ENCODE measurements around the gene RASGRP2. TPM values are rescaled to one million over a fixed set of nuclear protein-coding genes. Genes with fewer than 3 reads are reported as not detected.

Gene RASGRP2
- total and polyA plus RNA-seq, 2 donors (not counting 3 experiments of a cell fraction or from before 2014, with no cell fraction given) = 1.2 to 2.3 TPM

DNA sequence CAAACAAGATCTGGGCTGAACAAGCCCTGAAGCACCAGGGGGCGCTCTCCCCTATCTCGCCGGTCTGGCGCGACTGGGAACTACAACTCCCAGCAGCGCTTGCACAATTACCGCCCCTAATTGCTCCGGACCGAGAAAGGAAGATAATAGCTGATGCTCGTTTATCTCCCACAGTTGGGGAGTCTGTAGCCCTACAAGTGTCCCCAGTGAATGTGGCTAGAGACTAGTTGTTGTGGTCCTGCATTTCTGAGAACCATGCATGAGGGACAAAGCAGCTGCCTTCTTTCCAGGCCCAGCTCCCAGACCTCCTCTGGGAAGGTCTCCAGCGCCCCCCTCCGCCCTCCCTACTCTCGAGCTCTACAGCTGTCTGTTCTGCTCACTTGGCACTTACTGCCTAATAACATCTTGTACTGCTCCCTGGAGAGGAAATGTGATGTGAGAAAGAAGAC, 55.4 kb downstream of the RASGRP2 start:
- H4K20me1 ChIP-seq (replicated peaks; ENCODE audit: control insufficient read depth, extremely low read depth, insufficient read depth, low read length) = no peaks in the 10 kb centered on the region
- ChIA-PET POLR2A (no interaction called here), CTCF (interaction anchor here (0.7 to 2.1 kb wide), 36 partner anchors 8 to 334 kb away, joined by 3 to 31 read pairs (median 6); partner anchors contain the start of genes NRXN2 and RASGRP2)
- no TSS peak for BruUV-seq (replicated peaks)
- peak overlapping the region; percentile 45 for H2AFZ ChIP-seq (ENCODE audit: low read depth, low read length)
- peak; percentile 92 for FAIRE-seq
- peaks cover 11 to 19% of the 10 kb centered on the region in 2 experiments for H3K27me3 ChIP-seq (ENCODE audit: control insufficient read depth in 2 of 2, insufficient read depth in 2 of 2, low read length in 2 of 2)
- dilution Hi-C loops (cut with MboI; ENCODE audit: extremely low pct_ligation_motif_present, low sequenced_read_pairs) (no loop called here), intact Hi-C loops (cut with micrococcal nuclease) (loop anchor here (1.0 kb wide), 2 partner anchors 35 to 54 kb away; partner anchors contain the start of gene NRXN2)
- no peaks in the 10 kb centered on the region for H3K9me1 ChIP-seq (replicated peaks; ENCODE audit: control insufficient read depth, extremely low read depth, insufficient read depth, low read length)
- H3K79me2 ChIP-seq (ENCODE audit: control insufficient read depth, insufficient read depth, low read length) = no peaks in the 10 kb centered on the region
- H3K9ac ChIP-seq (replicated peaks; ENCODE audit: extremely low read depth, insufficient read depth, low read length) = no peak overlapping the region
- TF ChIP-seq POLR2AphosphoS5 (IDR thresholded peaks at IDR 0.05; ENCODE audit: insufficient read depth, low read depth, low read length) (no peak), EZH2 (IDR thresholded peaks at IDR 0.05; ENCODE audit: borderline replicate concordance, low read depth, low read length, severe bottlenecking) (no peak), POLR2A (IDR thresholded peaks at IDR 0.05; ENCODE audit: low read depth, low read length) (no peak), JUN (IDR thresholded peaks at IDR 0.05; ENCODE audit: borderline replicate concordance, insufficient read depth, insufficient read length, low read depth) (no peak), GATA2 (IDR thresholded peaks at IDR 0.05; ENCODE audit: insufficient read depth, insufficient read length, low read depth, low read length) (no peak), MYC (IDR thresholded peaks at IDR 0.05; ENCODE audit: low read depth, low read length) (no peak), FOS (IDR thresholded peaks at IDR 0.05; ENCODE audit: borderline replicate concordance, insufficient read depth, low read length) (no peak)
- TF ChIP-seq, protein P1, sequence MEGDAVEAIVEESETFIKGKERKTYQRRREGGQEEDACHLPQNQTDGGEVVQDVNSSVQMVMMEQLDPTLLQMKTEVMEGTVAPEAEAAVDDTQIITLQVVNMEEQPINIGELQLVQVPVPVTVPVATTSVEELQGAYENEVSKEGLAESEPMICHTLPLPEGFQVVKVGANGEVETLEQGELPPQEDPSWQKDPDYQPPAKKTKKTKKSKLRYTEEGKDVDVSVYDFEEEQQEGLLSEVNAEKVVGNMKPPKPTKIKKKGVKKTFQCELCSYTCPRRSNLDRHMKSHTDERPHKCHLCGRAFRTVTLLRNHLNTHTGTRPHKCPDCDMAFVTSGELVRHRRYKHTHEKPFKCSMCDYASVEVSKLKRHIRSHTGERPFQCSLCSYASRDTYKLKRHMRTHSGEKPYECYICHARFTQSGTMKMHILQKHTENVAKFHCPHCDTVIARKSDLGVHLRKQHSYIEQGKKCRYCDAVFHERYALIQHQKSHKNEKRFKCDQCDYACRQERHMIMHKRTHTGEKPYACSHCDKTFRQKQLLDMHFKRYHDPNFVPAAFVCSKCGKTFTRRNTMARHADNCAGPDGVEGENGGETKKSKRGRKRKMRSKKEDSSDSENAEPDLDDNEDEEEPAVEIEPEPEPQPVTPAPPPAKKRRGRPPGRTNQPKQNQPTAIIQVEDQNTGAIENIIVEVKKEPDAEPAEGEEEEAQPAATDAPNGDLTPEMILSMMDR (IDR thresholded peaks at IDR 0.05; ENCODE audit: extremely low read depth in 1 of 2, insufficient read depth in 1 of 2, low read depth in 1 of 2, low read length in 2 of 2) = peak; percentile 89 to 94
- H3K4me3 ChIP-seq (replicated peaks in 1 of 3; ENCODE audit: insufficient read depth in 1 of 3, low read depth in 1 of 3, low read length in 3 of 3) = peak overlapping the region in 2 of 3 experiments; percentile 29 to 40
- no peaks in the 10 kb centered on the region for H3K9me3 ChIP-seq (replicated peaks; ENCODE audit: control insufficient read depth, insufficient read depth, low read length)
- no peaks in the 10 kb centered on the region for H3K36me3 ChIP-seq (ENCODE audit: control insufficient read depth in 2 of 2, extremely low read depth in 1 of 2, insufficient read depth in 2 of 2, low read length in 2 of 2)
- peak; percentile 92 for DNase-seq (ENCODE audit: low read depth, low spot score)
- no peaks in the 10 kb centered on the region for H3K4me1 ChIP-seq (ENCODE audit: control insufficient read depth, extremely low read depth, insufficient read depth, low read length)
- H3K4me2 ChIP-seq (ENCODE audit: insufficient read depth, low read length) = peak overlapping the region; percentile 18
- no peak overlapping the region for H3K27ac ChIP-seq (ENCODE audit: insufficient read depth, low read depth, low read length)
